ENCODE results near the gene CASP5.

CASP5 gene

GRCh38 chr11:105000797-105001196 is 22.2 kb downstream of the CASP5 start:
- Histone ChIP-seq H3K27ac (ENCODE audit: low read depth, low read length, poor library complexity, severe bottlenecking) (no peak overlapping the region), H3K27me3 (ENCODE audit: insufficient read depth, low read length) (no peaks in the 10 kb centered on the region), H4K20me1 (ENCODE audit: insufficient read depth, low read length) (no peaks in the 10 kb centered on the region), H2AFZ (ENCODE audit: low read length) (no peak overlapping the region), H3K9me3 (ENCODE audit: low read length) (no peaks in the 10 kb centered on the region), H3K36me3 (ENCODE audit: insufficient read depth, low read length) (no peaks in the 10 kb centered on the region), H3K9me2 (ENCODE audit: low read depth, low read length) (no peaks in the 10 kb centered on the region), H3K4me2 (ENCODE audit: low read length) (no peak overlapping the region), H3K9ac (ENCODE audit: low read length) (no peak overlapping the region), H3K4me3 (ENCODE audit: low read depth, low read length, poor library complexity, severe bottlenecking) (no peak overlapping the region), H3K4me1 (ENCODE audit: insufficient read depth, low read length, severe bottlenecking) (no peaks in the 10 kb centered on the region), H3F3A (ENCODE audit: insufficient read depth, low read length) (no peaks in the 10 kb centered on the region), H3K79me2 (ENCODE audit: insufficient read depth, low read length) (no peaks in the 10 kb centered on the region)
- no peak for TF ChIP-seq EZH2 (IDR thresholded peaks at IDR 0.05; ENCODE audit: borderline replicate concordance, low read length)
- peak; percentile 84 for TF ChIP-seq CTCF (IDR thresholded peaks at IDR 0.05; ENCODE audit: low read length)

GRCh38 chr11:105000167-105000566 is 22.8 kb downstream of the CASP5 start:
- TF ChIP-seq EZH2 (IDR thresholded peaks at IDR 0.05; ENCODE audit: borderline replicate concordance, low read length) (no peak), CTCF (IDR thresholded peaks at IDR 0.05; ENCODE audit: low read length) (no peak)
- H3K9me2 ChIP-seq (ENCODE audit: low read depth, low read length) = no peaks in the 10 kb centered on the region

GRCh38 chr11:104999721-105000120 is 23.2 kb downstream of the CASP5 start:
- Histone ChIP-seq H3F3A (ENCODE audit: insufficient read depth, low read length) (no peaks in the 10 kb centered on the region), H3K4me3 (ENCODE audit: low read depth, low read length, poor library complexity, severe bottlenecking) (no peak overlapping the region), H3K36me3 (ENCODE audit: insufficient read depth, low read length) (no peaks in the 10 kb centered on the region), H3K4me2 (ENCODE audit: low read length) (no peak overlapping the region), H3K9ac (ENCODE audit: low read length) (no peak overlapping the region), H2AFZ (ENCODE audit: low read length) (no peak overlapping the region), H3K27ac (ENCODE audit: low read depth, low read length, poor library complexity, severe bottlenecking) (no peak overlapping the region), H3K4me1 (ENCODE audit: insufficient read depth, low read length, severe bottlenecking) (no peaks in the 10 kb centered on the region), H3K27me3 (ENCODE audit: insufficient read depth, low read length) (no peaks in the 10 kb centered on the region), H3K79me2 (ENCODE audit: insufficient read depth, low read length) (no peaks in the 10 kb centered on the region), H3K9me2 (ENCODE audit: low read depth, low read length) (no peaks in the 10 kb centered on the region), H3K9me3 (ENCODE audit: low read length) (no peaks in the 10 kb centered on the region), H4K20me1 (ENCODE audit: insufficient read depth, low read length) (no peaks in the 10 kb centered on the region)
- TF ChIP-seq EZH2 (IDR thresholded peaks at IDR 0.05; ENCODE audit: borderline replicate concordance, low read length) (no peak), CTCF (IDR thresholded peaks at IDR 0.05; ENCODE audit: low read length) (no peak)

More at GRCh38 chr11:105000167-105000566, 22.8 kb downstream of the CASP5 start:
- Histone ChIP-seq H4K20me1 (ENCODE audit: insufficient read depth, low read length) (no peaks in the 10 kb centered on the region), H3K27ac (ENCODE audit: low read depth, low read length, poor library complexity, severe bottlenecking) (no peak overlapping the region), H3K4me3 (ENCODE audit: low read depth, low read length, poor library complexity, severe bottlenecking) (no peak overlapping the region), H3K79me2 (ENCODE audit: insufficient read depth, low read length) (no peaks in the 10 kb centered on the region), H2AFZ (ENCODE audit: low read length) (no peak overlapping the region), H3K9ac (ENCODE audit: low read length) (no peak overlapping the region), H3K36me3 (ENCODE audit: insufficient read depth, low read length) (no peaks in the 10 kb centered on the region), H3K9me3 (ENCODE audit: low read length) (no peaks in the 10 kb centered on the region), H3F3A (ENCODE audit: insufficient read depth, low read length) (no peaks in the 10 kb centered on the region), H3K27me3 (ENCODE audit: insufficient read depth, low read length) (no peaks in the 10 kb centered on the region), H3K4me1 (ENCODE audit: insufficient read depth, low read length, severe bottlenecking) (no peaks in the 10 kb centered on the region), H3K4me2 (ENCODE audit: low read length) (no peak overlapping the region)
